Caco-2 (cell line): ENCODE data around the gene MID1. TPM values are rescaled to one million over a fixed set of nuclear protein-coding genes. Genes with fewer than 3 reads are reported as not detected.

Source experiments
- BruUV-seq: library from RNA; stranded (reverse); fragments of 400-500 nt; replicated peaks from 2 replicates; lab custom pipeline; 2021; lab: Mats Ljungman, UMichigan
- CTCF ChIA-PET: fragments of 300-600 bp; sonication (Branson Sonifier 250); formaldehyde crosslinking; loops from one replicate; lab custom pipeline; 2022; ENCODE audit warnings: antibody characterized with exemption; lab: Charles Lee
- POLR2A ChIA-PET: fragments of 300-600 bp; sonication (Branson Sonifier 250); formaldehyde crosslinking; loops from one replicate; lab custom pipeline; 2022; ENCODE audit warnings: antibody characterized with exemption; lab: Charles Lee
- DNase-seq, 2 experiments: peaks; one replicate each; pipeline versions ENCODE4 v3.0.0 to v3.0.0-alpha.2; 2020 to 2022
- H3K27me3 ChIP-seq: replicated peaks from 2 replicates; pipeline ENCODE4 v1.6.0; 2011; ENCODE audit warnings: low read length; ENCODE audit not compliant: control insufficient read depth, insufficient read depth
- H3K36me3 ChIP-seq: 2 replicates; pipeline ENCODE4 v1.5.1; 2011; ENCODE audit warnings: low read length; ENCODE audit not compliant: control insufficient read depth, insufficient read depth
- H3K4me1 ChIP-seq: fragments of 250-450 bp; sonication (Bioruptor Pico); 2 replicates; pipeline ENCODE4 v1.5.1; 2020; ENCODE audit warnings: mild to moderate bottlenecking
- H3K4me3 ChIP-seq: 2 replicates; pipeline ENCODE4 v1.5.1; 2011; ENCODE audit warnings: low read depth, mild to moderate bottlenecking, control low read depth, low read length
- H3K9me3 ChIP-seq: fragments of 250-450 bp; sonication (Bioruptor Pico); 2 replicates; pipeline ENCODE4 v1.5.1; 2020; ENCODE audit warnings: mild to moderate bottlenecking, moderate library complexity
- H3K27ac Mint-ChIP-seq: one replicate; pipeline ENCODE4 v1.8.0; 2022; ENCODE audit warnings: mixed read lengths; ENCODE audit not compliant: unreplicated experiment
- H3K27me3 Mint-ChIP-seq: one replicate; pipeline ENCODE4 v1.8.0; 2022; ENCODE audit warnings: mixed read lengths; ENCODE audit not compliant: insufficient read depth, unreplicated experiment
- H3K36me3 Mint-ChIP-seq: one replicate; pipeline ENCODE4 v1.8.0; 2022; ENCODE audit warnings: mild to moderate bottlenecking, mixed read lengths; ENCODE audit not compliant: insufficient read depth, unreplicated experiment
- H3K4me1 Mint-ChIP-seq: one replicate; pipeline ENCODE4 v1.8.0; 2022; ENCODE audit warnings: low read depth, mixed read lengths; ENCODE audit not compliant: unreplicated experiment
- H3K4me3 Mint-ChIP-seq: one replicate; pipeline ENCODE4 v1.8.0; 2022; ENCODE audit warnings: mild to moderate bottlenecking, moderate library complexity, mixed read lengths; ENCODE audit not compliant: unreplicated experiment
- H3K9me3 Mint-ChIP-seq: one replicate; pipeline ENCODE4 v1.8.0; 2022; ENCODE audit warnings: mixed read lengths; ENCODE audit not compliant: unreplicated experiment
- intact Hi-C: fragments of 100-400 bp; cut with micrococcal nuclease; formaldehyde crosslinking; loops from one replicate; pipeline ENCODE4 v1.10.0; 2022; ENCODE audit not compliant: unreplicated experiment
- total RNA-seq: library from RNA; stranded (reverse); gene quantifications from 2 replicates; pipeline ENCODE4 v1.2.3, GENCODE V29; 2022
- TF ChIP-seq, protein P1 (sequence below), 2 experiments: fragments of 200-600 bp in 1 of 2; IDR thresholded peaks; 1 replicate in 1 of 2; 2 replicates in 1 of 2; pipeline versions ENCODE4 v1.5.1 to v1.8.0; 2011 to 2022; ENCODE audit warnings: antibody characterized with exemption in 1 of 2, control low read depth in 1 of 2, inconsistent platforms in 1 of 2, low read depth in 1 of 2, low read length in 1 of 2, mild to moderate bottlenecking in 1 of 2, moderate library complexity in 1 of 2; ENCODE audit not compliant: insufficient read depth in 1 of 2, severe bottlenecking in 1 of 2, unreplicated experiment in 1 of 2

Gene MID1
- total RNA-seq, 1 experiment from 2014 or later = 61.3 TPM

DNA sequence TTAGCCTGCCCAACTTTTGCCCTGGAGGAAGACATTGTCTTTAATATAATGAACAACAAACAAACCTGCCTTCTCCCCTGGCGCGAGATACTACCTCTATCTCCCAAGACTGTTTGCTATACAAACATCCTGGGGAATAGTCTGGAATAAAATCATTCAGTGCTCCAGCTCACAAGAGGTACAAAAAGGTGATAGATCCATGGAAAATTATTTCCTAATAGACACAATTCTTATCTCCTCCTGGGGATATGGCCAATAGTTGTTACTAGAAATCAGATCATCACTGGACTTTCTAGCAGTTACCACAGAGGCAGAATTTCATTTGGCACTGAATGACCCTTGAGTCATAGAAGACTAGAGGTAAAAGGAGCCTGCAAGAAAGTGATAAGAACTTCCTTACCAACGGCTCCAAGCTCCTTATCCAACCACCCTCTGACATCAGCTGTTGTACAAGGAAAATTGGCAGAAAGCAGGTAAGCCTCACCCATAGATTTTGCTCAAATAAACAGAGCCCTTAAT lies 38.1 kb downstream of the MID1 start:
- Histone ChIP-seq H3K27me3 (no peaks in the 10 kb centered on the region), H3K36me3 (no peaks in the 10 kb centered on the region; the same call in 1 of the 2 replicates), H3K9me3 (no peaks in the 10 kb centered on the region), H3K4me1 (peaks cover 20% of the 10 kb centered on the region), H3K4me3 (no peak overlapping the region)
- Mint-ChIP-seq H3K4me3 (no peak overlapping the region), H3K27me3 (no peaks in the 10 kb centered on the region), H3K27ac (no peak overlapping the region), H3K9me3 (peaks cover 8% of the 10 kb centered on the region), H3K4me1 (no peaks in the 10 kb centered on the region), H3K36me3 (peaks cover 56% of the 10 kb centered on the region)
- BruUV-seq = no TSS peak
- TF ChIP-seq, protein P1, sequence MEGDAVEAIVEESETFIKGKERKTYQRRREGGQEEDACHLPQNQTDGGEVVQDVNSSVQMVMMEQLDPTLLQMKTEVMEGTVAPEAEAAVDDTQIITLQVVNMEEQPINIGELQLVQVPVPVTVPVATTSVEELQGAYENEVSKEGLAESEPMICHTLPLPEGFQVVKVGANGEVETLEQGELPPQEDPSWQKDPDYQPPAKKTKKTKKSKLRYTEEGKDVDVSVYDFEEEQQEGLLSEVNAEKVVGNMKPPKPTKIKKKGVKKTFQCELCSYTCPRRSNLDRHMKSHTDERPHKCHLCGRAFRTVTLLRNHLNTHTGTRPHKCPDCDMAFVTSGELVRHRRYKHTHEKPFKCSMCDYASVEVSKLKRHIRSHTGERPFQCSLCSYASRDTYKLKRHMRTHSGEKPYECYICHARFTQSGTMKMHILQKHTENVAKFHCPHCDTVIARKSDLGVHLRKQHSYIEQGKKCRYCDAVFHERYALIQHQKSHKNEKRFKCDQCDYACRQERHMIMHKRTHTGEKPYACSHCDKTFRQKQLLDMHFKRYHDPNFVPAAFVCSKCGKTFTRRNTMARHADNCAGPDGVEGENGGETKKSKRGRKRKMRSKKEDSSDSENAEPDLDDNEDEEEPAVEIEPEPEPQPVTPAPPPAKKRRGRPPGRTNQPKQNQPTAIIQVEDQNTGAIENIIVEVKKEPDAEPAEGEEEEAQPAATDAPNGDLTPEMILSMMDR (IDR thresholded peaks at IDR 0.05; ENCODE audit: insufficient read depth in 1 of 2, low read depth in 1 of 2, low read length in 1 of 2, severe bottlenecking in 1 of 2, unreplicated experiment in 1 of 2) = no peak
- POLR2A ChIA-PET = interaction anchor here (0.6 kb wide), 1 partner anchor 9 kb away, joined by 3 read pairs; no protein-coding TSS in a partner anchor
- DNase-seq = no peak
- intact Hi-C loops = no loop called here
- CTCF ChIA-PET = no interaction called here

DNA sequence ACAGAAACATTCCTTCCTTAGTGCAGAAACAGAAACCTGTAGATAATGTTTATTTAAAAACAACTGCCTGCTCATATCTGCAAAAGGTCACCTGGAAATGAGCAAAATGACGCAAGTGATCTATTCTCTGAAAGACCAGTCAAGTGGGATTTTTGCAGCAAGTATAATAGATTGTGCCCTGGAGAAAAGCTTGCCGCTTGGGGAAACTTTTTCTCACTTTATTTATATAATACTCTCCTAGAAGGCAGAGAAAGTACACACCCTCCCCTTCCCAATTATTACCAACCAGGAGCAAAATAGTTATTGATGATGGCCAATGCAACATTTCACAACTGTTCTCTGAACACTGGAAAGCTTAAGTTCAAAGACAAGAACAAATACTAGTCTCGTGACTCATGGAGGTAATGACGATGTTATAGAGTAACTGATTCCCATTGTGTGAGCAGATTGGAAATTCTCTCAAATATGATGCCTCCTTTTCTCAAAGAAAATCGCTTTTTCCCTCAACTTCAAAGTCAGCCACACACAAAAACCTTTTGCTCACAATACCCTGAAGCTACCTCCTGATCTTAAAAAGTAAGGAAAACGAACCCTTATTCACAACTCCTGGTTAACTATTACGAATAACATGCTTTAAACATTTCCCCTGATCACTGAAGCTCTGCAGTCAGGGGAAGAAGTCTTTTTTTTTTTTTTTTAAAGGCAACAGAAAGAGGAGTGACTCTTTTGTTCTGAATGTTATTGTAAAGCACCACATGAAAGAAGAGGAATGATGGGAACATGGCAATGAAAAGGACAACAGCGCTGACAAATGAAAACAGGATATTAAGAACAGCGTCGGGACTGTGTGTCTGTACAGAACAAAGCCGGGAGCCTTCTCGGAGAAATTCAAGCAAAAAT lies 41.0 kb downstream of the MID1 start:
- peak overlapping the region; percentile 95 for H3K27ac Mint-ChIP-seq
- H3K27me3 ChIP-seq = no peaks in the 10 kb centered on the region
- CTCF ChIA-PET = interaction anchor here (0.6 kb wide), 1 partner anchor 1956 kb away, joined by 3 read pairs; no protein-coding TSS in a partner anchor
- BruUV-seq = TSS peak; percentile 96
- intact Hi-C loops = loop anchor here (1.0 kb wide), 1 partner anchor 34 kb away; no protein-coding TSS in a partner anchor
- DNase-seq = peak in 1 of 2 experiments; percentile 58
- H3K36me3 Mint-ChIP-seq = peaks cover 39% of the 10 kb centered on the region
- no peaks in the 10 kb centered on the region for H3K27me3 Mint-ChIP-seq
- peaks cover 20% of the 10 kb centered on the region for H3K4me1 ChIP-seq
- H3K4me3 ChIP-seq = no peak overlapping the region
- H3K9me3 Mint-ChIP-seq = peaks cover 5% of the 10 kb centered on the region
- TF ChIP-seq, protein P1 (IDR thresholded peaks at IDR 0.05; ENCODE audit: insufficient read depth in 1 of 2, low read depth in 1 of 2, low read length in 1 of 2, severe bottlenecking in 1 of 2, unreplicated experiment in 1 of 2) = no peak
- peak overlapping the region; percentile 71 for H3K4me3 Mint-ChIP-seq
- POLR2A ChIA-PET = interaction anchor here (0.6 to 0.7 kb wide), 3 partner anchors 11 to 247 kb away, joined by 3 to 5 read pairs (median 4); no protein-coding TSS in a partner anchor
- H3K4me1 Mint-ChIP-seq = no peaks in the 10 kb centered on the region
- peaks cover 1% of the 10 kb centered on the region for H3K36me3 ChIP-seq
- H3K9me3 ChIP-seq = no peaks in the 10 kb centered on the region

DNA sequence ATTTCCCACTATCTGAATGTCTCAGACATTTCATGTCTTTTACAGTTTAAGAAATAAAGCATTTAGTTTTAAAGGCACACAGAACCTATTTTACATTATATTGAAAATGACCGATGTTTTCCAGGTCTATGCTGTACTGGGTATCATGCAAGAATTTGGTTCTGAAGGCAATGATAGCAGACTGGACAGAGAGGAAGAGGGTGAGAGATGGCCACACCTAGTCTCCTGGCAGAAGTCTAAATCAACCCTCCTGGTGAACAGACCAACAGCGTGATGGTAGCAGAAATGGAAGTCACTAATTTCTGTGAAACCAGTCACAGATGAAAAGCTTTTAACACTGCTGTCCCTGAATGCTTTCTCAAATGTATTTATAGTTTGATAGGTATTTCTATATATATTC lies 41.9 kb downstream of the MID1 start:
- Histone ChIP-seq H3K36me3 (peaks cover 1% of the 10 kb centered on the region), H3K9me3 (no peaks in the 10 kb centered on the region), H3K4me1 (peaks cover 20% of the 10 kb centered on the region), H3K27me3 (no peaks in the 10 kb centered on the region), H3K4me3 (no peak overlapping the region)
- peak overlapping the region; percentile 71 for H3K4me3 Mint-ChIP-seq
- peaks cover 35% of the 10 kb centered on the region for H3K36me3 Mint-ChIP-seq
- DNase-seq = no peak
- no peaks in the 10 kb centered on the region for H3K9me3 Mint-ChIP-seq
- BruUV-seq = no TSS peak
- intact Hi-C loops = no loop called here
- no peaks in the 10 kb centered on the region for H3K27me3 Mint-ChIP-seq
- H3K27ac Mint-ChIP-seq = no peak overlapping the region
- ChIA-PET CTCF (no interaction called here), POLR2A (interaction anchor here (0.7 kb wide), 1 partner anchor 11 kb away, joined by 4 read pairs; no protein-coding TSS in a partner anchor)
- no peaks in the 10 kb centered on the region for H3K4me1 Mint-ChIP-seq
- TF ChIP-seq, protein P1 (IDR thresholded peaks at IDR 0.05; ENCODE audit: insufficient read depth in 1 of 2, low read depth in 1 of 2, low read length in 1 of 2, severe bottlenecking in 1 of 2, unreplicated experiment in 1 of 2) = no peak
